Measurements from ENCODE around the gene RNASE4. TPM values are rescaled to one million over a fixed set of nuclear protein-coding genes. Genes with fewer than 3 reads are reported as not detected.

Gene RNASE4
- total RNA-seq, 1 donor = 18.1 TPM

- no peak overlapping the region for H3K27ac ChIP-seq (ENCODE audit: low read depth, low read length)
- H4K20me1 ChIP-seq (ENCODE audit: insufficient read depth, low read length) = no peaks in the 10 kb centered on the region
- H3K27me3 ChIP-seq (ENCODE audit: insufficient read depth, low read length) = no peaks in the 10 kb centered on the region
- TF ChIP-seq CTCF (IDR thresholded peaks at IDR 0.05; ENCODE audit: extremely low read depth, low read depth, low read length) = no peak
- no peak for DNase-seq (ENCODE audit: insufficient read length, low spot score, missing footprints)
- H3K36me3 ChIP-seq (ENCODE audit: insufficient read depth, low read length) = no peaks in the 10 kb centered on the region
- H3K4me2 ChIP-seq (ENCODE audit: insufficient read depth, low read length) = no peak overlapping the region
- H2AFZ ChIP-seq (ENCODE audit: low read length) = no peak overlapping the region
- no peaks in the 10 kb centered on the region for H3K79me2 ChIP-seq (ENCODE audit: insufficient read depth, low read length)
- no peaks in the 10 kb centered on the region for H3K9me3 ChIP-seq (ENCODE audit: low read depth, low read length)
- H3K4me3 ChIP-seq (ENCODE audit: insufficient read depth, low read length) = no peak overlapping the region
- H3K4me1 ChIP-seq (ENCODE audit: insufficient read depth, low read length) = peaks cover under 1% of the 10 kb centered on the region
Measured at GRCh38 chr14:20692116-20692751, 7.9 kb downstream of the RNASE4 start.

- DNase-seq (ENCODE audit: insufficient read length, low spot score, missing footprints) = no peak
- TF ChIP-seq CTCF (IDR thresholded peaks at IDR 0.05; ENCODE audit: extremely low read depth, low read depth, low read length) = no peak
- Histone ChIP-seq H3K4me2 (ENCODE audit: insufficient read depth, low read length) (no peak overlapping the region), H3K27ac (ENCODE audit: low read depth, low read length) (no peak overlapping the region), H3K27me3 (ENCODE audit: insufficient read depth, low read length) (no peaks in the 10 kb centered on the region), H3K4me1 (ENCODE audit: insufficient read depth, low read length) (peaks cover 5% of the 10 kb centered on the region), H3K36me3 (ENCODE audit: insufficient read depth, low read length) (no peaks in the 10 kb centered on the region), H4K20me1 (ENCODE audit: insufficient read depth, low read length) (no peaks in the 10 kb centered on the region), H2AFZ (ENCODE audit: low read length) (no peak overlapping the region), H3K79me2 (ENCODE audit: insufficient read depth, low read length) (no peaks in the 10 kb centered on the region), H3K4me3 (ENCODE audit: insufficient read depth, low read length) (no peak overlapping the region), H3K9me3 (ENCODE audit: low read depth, low read length) (no peaks in the 10 kb centered on the region)
Measured at GRCh38 chr14:20696764-20697163, 12.4 kb downstream of the RNASE4 start.

- peaks cover 5% of the 10 kb centered on the region for H3K4me1 ChIP-seq (ENCODE audit: insufficient read depth, low read length)
- H3K36me3 ChIP-seq (ENCODE audit: insufficient read depth, low read length) = no peaks in the 10 kb centered on the region
- peak; percentile 80 for DNase-seq (ENCODE audit: insufficient read length, low spot score, missing footprints)
- peak; percentile 87 for TF ChIP-seq CTCF (IDR thresholded peaks at IDR 0.05; ENCODE audit: extremely low read depth, low read depth, low read length)
- H3K4me3 ChIP-seq (ENCODE audit: insufficient read depth, low read length) = no peak overlapping the region
- H3K4me2 ChIP-seq (ENCODE audit: insufficient read depth, low read length) = peak overlapping the region; percentile 40
- H3K79me2 ChIP-seq (ENCODE audit: insufficient read depth, low read length) = no peaks in the 10 kb centered on the region
- H2AFZ ChIP-seq (ENCODE audit: low read length) = peak overlapping the region; percentile 58
- H3K27ac ChIP-seq (ENCODE audit: low read depth, low read length) = no peak overlapping the region
- H3K27me3 ChIP-seq (ENCODE audit: insufficient read depth, low read length) = no peaks in the 10 kb centered on the region
- H4K20me1 ChIP-seq (ENCODE audit: insufficient read depth, low read length) = no peaks in the 10 kb centered on the region
- H3K9me3 ChIP-seq (ENCODE audit: low read depth, low read length) = no peaks in the 10 kb centered on the region
Measured at GRCh38 chr14:20697273-20698017, 13.1 kb downstream of the RNASE4 start.

- H3K27ac ChIP-seq (ENCODE audit: low read depth, low read length) = no peak overlapping the region
- no peak overlapping the region for H3K4me2 ChIP-seq (ENCODE audit: insufficient read depth, low read length)
- no peaks in the 10 kb centered on the region for H3K27me3 ChIP-seq (ENCODE audit: insufficient read depth, low read length)
- no peak for DNase-seq (ENCODE audit: insufficient read length, low spot score, missing footprints)
- no peak overlapping the region for H3K4me3 ChIP-seq (ENCODE audit: insufficient read depth, low read length)
- no peaks in the 10 kb centered on the region for H4K20me1 ChIP-seq (ENCODE audit: insufficient read depth, low read length)
- H3K4me1 ChIP-seq (ENCODE audit: insufficient read depth, low read length) = peaks cover 5% of the 10 kb centered on the region
- no peaks in the 10 kb centered on the region for H3K9me3 ChIP-seq (ENCODE audit: low read depth, low read length)
- no peak for TF ChIP-seq CTCF (IDR thresholded peaks at IDR 0.05; ENCODE audit: extremely low read depth, low read depth, low read length)
- H3K79me2 ChIP-seq (ENCODE audit: insufficient read depth, low read length) = no peaks in the 10 kb centered on the region
- H2AFZ ChIP-seq (ENCODE audit: low read length) = no peak overlapping the region
- H3K36me3 ChIP-seq (ENCODE audit: insufficient read depth, low read length) = no peaks in the 10 kb centered on the region
Measured at GRCh38 chr14:20698018-20698329, 13.6 kb downstream of the RNASE4 start.
